Glomerular visceral epithelial cell (primary cell): ENCODE data around the gene FES.

Experiments used
- DNase-seq: peaks from one replicate; pipeline ENCODE4 v3.0.0-alpha.2; 2016; ENCODE audit errors: extremely low spot score

FES gene

DNA sequence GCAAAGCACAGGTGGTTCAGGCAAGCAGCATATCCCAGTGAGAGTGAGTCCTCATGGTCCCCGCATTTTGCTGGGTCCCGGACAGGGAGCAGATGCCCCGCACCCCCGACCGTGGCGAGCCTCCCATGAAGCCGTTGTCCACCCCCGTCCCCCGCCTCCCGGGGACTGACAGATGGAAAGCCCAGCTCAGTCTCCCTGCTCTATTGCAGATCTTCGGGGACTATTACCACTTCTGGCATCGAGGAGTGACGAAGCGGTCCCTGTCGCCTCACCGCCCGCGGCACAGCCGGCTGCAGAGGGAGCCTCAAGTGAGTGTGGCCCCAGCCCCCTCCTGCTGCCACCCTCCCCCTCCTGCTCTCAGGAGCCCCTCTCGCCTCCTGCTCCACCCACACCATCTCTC is 8.3 kb upstream of the FES start:
- no peak for DNase-seq

DNA sequence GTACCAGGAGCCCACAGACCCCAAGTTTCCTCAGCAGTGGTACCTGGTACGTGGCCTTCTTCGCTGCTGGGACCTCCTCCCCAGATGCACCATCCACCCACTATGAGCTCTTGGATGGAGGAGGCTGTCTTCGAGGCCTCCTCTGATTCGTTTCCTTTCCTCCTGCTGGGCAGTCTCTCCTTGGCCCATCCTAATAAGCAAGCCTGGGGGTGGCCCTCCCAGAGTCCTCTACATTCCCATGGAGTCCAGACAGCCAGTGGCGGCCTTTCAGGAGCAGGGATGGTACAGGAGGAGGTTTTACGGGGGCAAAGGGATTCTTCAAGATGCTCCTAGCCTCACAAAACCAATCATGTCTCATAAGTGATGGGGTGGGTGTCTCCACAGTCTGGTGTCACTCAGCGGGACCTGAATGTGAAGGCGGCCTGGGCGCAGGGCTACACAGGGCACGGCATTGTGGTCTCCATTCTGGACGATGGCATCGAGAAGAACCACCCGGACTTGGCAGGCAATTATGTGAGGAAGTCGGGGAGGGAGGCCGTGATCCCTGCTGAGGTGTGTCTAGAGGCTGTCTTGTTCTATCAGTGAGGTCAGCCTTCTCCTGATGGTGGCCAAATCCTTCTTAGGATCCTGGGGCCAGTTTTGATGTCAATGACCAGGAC is 7.7 kb upstream of the FES start:
- DNase-seq: no peak

DNA sequence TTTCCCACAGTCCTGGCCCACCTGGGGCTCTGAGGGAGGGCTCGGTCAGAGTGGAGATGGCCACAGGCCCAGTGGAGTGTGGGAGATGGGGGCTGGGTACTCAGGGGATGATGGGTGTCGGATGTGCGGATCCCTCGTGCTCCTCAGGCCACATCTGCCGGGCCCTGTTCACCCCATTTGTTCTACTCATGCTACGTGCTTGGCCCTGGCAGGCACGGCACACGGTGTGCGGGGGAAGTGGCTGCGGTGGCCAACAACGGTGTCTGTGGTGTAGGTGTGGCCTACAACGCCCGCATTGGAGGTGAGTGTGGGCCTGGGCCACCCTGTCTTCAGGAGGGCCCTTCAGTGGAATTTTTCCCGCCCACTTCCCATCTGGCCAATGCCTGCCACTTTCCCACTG is 7.0 kb upstream of the FES start:
- DNase-seq: no peak

DNA sequence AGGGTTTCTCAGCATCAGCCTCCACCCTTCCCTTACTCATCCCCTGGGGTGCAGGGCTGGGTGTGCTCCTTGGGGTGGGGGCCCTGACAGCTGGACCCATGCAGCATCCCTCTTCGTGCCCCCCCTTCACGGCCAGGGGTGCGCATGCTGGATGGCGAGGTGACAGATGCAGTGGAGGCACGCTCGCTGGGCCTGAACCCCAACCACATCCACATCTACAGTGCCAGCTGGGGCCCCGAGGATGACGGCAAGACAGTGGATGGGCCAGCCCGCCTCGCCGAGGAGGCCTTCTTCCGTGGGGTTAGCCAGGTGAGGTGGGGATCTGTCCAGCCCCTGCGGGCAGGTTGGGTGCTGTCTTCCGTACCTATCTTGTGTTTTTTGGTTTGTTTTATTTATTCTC is 6.3 kb upstream of the FES start:
- DNase-seq: no peak

DNA sequence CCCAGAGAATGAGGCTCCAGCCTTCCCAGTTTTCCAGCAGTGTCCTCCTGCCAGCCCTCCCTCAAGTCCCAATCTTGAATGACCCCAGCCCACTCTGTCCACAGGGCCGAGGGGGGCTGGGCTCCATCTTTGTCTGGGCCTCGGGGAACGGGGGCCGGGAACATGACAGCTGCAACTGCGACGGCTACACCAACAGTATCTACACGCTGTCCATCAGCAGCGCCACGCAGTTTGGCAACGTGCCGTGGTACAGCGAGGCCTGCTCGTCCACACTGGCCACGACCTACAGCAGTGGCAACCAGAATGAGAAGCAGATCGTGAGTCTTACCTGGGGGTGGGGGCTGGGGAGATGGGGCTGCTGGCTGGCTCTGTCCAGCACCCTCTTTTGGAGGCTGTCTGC is 5.6 kb upstream of the FES start:
- no peak for DNase-seq

DNA sequence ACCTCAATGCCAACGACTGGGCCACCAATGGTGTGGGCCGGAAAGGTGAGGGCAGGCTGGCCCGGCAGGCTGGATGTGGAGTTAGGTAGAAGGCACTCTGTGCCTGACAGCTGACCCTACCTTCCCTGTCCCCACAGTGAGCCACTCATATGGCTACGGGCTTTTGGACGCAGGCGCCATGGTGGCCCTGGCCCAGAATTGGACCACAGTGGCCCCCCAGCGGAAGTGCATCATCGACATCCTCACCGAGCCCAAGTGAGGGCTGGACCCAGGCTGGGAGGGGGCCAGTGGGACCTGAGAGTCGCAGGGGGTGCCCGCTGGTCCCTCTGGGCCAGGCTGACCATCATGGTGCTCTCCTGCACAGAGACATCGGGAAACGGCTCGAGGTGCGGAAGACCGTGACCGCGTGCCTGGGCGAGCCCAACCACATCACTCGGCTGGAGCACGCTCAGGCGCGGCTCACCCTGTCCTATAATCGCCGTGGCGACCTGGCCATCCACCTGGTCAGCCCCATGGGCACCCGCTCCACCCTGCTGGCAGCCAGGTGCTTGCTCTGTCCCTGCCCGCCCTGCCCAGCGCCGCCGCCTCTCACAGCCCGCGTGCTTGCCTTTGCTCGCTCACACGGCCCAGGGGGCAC is 4.5 kb upstream of the FES start:
- no peak for DNase-seq

DNA sequence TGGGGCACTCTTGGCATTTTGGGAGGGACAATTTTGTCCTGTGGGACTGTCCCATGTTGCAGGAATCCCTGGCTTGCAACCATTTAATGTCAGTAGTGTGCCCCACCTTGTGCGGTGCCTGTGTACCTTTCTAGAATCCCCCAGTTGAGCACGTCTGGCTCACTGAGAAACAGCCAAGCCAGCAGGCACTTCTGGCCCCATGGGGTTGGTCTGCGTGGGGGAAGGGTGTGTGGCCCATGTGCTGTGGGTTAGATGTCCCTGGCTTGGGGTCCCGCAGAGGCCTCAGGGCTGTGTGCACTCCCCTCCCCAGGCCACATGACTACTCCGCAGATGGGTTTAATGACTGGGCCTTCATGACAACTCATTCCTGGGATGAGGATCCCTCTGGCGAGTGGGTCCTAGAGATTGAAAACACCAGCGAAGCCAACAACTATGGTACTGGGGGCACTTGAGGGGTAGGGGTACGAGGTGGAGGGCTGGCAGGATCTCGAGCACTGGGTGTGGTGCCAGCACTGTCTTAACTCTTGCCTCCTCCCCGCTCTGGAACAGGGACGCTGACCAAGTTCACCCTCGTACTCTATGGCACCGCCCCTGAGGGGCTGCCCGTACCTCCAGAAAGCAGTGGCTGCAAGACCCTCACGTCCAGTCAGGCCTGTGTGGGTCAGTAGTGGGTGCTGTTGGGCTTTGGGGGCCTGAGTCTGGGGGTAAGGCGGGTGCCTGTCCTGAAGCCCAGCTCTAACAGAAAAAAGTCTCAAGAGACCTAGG is 3.7 kb upstream of the FES start:
- no peak for DNase-seq

DNA sequence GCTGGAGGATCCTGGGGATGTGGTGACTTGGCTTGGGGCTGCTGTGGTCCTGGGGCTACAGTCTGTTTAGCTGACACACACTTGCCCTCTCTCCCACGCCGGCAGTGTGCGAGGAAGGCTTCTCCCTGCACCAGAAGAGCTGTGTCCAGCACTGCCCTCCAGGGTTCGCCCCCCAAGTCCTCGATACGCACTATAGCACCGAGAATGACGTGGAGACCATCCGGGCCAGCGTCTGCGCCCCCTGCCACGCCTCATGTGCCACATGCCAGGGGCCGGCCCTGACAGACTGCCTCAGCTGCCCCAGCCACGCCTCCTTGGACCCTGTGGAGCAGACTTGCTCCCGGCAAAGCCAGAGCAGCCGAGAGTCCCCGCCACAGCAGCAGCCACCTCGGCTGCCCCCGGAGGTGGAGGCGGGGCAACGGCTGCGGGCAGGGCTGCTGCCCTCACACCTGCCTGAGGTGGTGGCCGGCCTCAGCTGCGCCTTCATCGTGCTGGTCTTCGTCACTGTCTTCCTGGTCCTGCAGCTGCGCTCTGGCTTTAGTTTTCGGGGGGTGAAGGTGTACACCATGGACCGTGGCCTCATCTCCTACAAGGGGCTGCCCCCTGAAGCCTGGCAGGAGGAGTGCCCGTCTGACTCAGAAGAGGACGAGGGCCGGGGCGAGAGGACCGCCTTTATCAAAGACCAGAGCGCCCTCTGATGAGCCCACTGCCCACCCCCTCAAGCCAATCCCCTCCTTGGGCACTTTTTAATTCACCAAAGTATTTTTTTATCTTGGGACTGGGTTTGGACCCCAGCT is 2.9 kb upstream of the FES start:
- DNase-seq: no peak

DNA sequence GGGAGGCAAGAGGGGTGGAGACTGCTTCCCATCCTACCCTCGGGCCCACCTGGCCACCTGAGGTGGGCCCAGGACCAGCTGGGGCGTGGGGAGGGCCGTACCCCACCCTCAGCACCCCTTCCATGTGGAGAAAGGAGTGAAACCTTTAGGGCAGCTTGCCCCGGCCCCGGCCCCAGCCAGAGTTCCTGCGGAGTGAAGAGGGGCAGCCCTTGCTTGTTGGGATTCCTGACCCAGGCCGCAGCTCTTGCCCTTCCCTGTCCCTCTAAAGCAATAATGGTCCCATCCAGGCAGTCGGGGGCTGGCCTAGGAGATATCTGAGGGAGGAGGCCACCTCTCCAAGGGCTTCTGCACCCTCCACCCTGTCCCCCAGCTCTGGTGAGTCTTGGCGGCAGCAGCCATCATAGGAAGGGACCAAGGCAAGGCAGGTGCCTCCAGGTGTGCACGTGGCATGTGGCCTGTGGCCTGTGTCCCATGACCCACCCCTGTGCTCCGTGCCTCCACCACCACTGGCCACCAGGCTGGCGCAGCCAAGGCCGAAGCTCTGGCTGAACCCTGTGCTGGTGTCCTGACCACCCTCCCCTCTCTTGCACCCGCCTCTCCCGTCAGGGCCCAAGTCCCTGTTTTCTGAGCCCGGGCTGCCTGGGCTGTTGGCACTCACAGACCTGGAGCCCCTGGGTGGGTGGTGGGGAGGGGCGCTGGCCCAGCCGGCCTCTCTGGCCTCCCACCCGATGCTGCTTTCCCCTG is 2.2 kb upstream of the FES start:
- DNase-seq: no peak

DNA sequence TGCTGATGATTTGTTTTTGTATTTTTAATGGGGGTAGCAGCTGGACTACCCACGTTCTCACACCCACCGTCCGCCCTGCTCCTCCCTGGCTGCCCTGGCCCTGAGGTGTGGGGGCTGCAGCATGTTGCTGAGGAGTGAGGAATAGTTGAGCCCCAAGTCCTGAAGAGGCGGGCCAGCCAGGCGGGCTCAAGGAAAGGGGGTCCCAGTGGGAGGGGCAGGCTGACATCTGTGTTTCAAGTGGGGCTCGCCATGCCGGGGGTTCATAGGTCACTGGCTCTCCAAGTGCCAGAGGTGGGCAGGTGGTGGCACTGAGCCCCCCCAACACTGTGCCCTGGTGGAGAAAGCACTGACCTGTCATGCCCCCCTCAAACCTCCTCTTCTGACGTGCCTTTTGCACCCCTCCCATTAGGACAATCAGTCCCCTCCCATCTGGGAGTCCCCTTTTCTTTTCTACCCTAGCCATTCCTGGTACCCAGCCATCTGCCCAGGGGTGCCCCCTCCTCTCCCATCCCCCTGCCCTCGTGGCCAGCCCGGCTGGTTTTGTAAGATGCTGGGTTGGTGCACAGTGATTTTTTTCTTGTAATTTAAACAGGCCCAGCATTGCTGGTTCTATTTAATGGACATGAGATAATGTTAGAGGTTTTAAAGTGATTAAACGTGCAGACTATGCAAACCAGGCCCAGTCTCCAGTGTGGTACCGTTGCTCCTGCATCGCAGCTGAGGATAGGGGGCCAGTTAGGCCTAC is 1.4 kb upstream of the FES start:
- DNase-seq: no peak

DNA sequence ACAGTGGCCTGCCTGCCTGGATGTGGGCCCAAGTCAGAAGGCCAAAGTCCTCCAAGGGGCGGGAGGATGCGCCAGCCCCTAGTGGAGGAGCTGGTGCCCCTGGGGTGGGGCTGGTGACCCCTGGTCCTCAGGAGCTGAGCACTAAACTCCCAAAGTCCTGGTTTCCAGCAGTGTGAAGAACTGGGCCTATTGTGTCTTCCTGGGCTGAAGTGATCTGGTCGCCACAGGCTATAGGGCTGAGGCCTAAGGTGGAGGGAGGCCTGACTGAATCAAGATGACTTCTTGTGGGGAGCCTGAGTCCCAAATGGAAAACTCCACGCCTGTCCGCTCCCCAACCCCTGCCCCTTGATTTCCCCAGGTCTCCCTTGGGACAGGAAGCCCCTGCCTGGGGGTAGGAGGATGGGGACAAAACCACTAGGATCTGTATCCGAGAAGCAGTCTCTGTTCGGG is 753 bp upstream of the FES start:
- DNase-seq: no peak

DNA sequence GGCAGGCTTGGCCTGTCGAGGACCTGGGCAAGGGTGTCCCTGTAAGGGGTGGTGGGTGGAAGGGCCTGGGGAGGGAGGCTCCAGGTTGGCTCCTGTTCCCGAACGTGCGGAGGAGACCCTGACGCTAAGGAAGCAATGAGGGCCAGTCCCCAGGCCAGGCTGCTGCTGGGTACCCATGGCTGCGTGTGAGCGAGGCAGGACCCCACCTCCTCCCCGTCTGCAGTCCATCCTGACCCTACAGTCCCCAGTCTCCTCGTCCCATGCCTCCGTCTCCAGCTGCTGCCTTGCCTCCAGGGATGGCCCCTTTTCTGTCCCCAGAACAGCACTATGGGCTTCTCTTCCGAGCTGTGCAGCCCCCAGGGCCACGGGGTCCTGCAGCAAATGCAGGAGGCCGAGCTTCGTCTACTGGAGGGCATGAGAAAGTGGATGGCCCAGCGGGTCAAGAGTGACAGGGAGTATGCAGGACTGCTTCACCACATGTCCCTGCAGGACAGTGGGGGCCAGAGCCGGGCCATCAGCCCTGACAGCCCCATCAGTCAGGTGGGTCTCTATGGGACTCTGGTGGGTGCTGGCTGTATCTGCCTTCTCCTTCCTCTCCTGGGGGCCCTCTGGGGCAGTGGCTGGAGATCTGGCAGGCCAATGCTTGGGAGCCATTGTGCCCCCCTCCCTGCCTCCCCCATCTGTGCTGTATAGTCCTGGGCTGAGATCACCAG is 571 bp downstream of the FES start:
- DNase-seq: no peak

DNA sequence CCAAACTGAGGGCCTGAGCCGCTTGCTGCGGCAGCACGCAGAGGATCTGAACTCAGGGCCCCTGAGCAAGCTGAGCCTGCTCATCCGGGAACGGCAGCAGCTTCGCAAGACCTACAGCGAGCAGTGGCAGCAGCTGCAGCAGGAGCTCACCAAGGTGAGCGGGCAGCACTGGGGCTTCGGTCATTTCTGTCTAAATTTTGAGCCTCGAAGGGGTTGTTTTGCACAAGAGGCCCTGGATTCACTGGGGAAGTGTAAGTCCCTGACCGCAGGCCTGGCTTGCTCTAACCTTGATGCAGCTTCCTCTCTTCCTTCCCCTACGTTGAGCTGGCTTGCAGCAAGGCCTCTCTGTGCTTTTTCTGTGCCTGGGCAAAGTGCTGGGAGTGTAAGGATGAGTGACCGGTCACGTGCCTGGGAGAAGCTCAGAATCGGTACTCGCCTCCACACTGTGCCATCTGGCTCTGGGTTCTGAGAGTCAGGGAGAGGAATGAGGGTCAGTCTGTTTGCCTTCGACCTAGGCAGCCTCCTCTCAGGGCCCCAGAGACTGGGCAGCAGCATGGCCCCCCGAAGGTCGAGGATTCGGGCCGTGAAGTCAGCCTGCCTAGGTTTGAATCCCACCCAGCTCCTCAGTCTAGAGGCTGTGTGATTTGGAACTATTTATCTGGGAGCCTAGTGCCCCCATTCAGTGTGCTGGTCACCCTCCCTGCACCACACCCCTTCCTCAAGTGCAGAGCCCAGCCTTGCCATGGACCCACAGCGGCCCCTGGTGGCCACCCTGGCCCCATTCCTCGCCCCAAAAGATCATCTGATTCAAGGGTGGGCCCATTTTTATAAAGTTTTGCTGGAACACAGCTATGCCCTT is 1.4 kb downstream of the FES start:
- DNase-seq: peak; percentile 66

DNA sequence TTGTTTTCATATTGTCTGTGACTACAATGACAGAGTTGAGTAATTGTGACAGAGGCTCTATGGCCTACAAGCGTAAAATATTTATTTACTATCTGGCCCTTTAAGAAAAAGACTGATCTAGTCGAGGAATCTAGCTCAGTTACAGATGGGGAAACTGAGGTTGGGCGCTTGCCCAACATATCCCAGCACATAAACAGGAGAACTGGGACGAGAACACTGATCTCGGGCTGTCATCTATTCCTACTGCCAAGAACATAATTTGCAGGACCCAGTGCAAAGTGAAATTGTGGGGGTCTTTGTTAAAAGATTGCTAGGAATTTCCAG is 1.9 kb downstream of the FES start:
- no peak for DNase-seq

DNA sequence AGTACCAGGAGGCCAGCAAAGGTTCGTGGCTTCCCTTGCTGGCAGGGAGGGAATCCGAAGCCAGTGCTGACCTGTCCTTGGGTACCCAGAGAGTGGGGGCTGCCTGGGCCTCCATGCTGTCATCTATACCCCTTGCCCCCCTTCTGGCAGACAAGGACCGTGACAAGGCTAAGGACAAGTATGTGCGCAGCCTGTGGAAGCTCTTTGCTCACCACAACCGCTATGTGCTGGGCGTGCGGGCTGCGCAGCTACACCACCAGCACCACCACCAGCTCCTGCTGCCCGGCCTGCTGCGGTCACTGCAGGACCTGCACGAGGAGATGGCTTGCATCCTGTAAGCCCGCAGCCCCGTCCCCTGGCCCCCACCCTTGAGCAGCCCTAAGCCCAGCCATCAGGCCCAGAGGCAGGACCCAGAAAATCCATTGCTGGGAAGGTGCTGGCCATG is 2.8 kb downstream of the FES start:
- no peak for DNase-seq

DNA sequence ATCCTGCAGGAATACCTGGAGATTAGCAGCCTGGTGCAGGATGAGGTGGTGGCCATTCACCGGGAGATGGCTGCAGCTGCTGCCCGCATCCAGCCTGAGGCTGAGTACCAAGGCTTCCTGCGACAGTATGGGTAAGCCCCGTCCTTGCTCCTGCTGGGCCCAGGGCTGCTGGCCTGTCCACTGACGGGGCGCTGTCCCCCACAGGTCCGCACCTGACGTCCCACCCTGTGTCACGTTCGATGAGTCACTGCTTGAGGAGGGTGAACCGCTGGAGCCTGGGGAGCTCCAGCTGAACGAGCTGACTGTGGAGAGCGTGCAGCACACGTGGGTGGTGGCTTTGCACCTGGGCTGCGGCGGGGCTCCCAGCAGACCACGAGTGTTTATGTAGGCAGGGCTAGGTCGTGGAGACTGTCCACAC is 5.0 kb downstream of the FES start:
- no peak for DNase-seq

DNA sequence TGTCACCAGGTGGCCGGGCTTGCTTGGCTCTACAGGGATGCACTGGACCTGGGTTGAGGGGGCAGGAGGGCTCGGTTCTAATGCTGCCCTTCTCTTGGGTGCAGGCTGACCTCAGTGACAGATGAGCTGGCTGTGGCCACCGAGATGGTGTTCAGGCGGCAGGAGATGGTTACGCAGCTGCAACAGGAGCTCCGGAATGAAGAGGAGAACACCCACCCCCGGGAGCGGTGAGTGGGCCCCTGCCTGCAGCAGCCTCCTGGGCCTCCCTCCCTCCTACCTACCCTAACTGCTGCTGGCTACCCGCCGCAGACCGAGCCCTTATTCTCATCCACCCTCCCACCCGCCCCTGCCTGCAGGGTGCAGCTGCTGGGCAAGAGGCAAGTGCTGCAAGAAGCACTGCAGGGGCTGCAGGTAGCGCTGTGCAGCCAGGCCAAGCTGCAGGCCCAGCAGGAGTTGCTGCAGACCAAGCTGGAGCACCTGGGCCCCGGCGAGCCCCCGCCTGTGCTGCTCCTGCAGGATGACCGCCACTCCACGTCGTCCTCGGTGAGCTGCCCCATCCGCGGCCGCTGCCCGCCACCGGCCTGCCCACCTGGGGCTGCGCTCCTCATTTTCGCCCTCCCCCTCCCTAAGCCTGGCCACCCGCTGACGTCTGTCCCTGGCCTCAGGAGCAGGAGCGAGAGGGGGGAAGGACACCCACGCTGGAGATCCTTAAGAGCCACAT is 5.6 kb downstream of the FES start:
- DNase-seq: no peak

DNA sequence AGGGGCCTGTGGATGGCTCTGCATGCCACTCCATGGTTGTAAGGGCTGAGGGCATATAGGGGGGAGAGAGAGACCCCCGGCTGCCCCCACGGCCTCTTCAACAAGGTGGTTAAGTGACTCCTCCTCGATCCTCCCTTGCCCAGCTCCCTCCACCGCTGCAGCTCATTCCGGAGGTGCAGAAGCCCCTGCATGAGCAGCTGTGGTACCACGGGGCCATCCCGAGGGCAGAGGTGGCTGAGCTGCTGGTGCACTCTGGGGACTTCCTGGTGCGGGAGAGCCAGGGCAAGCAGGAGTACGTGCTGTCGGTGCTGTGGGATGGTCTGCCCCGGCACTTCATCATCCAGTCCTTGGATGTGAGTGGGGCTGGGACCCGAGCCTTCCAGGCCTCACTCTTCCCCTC is 6.5 kb downstream of the FES start:
- DNase-seq: no peak
